Sciatic nerve (tissue), 2 donors: ENCODE results near the gene BOD1L2. TPM values are rescaled to one million over a fixed set of nuclear protein-coding genes. Genes with fewer than 3 reads are reported as not detected.

Experiments
- ATAC-seq: fragments of 200-7000 bp; cut with Tn5 transposase; one replicate; pipeline ENCODE4 v1.9.1; 2020; ENCODE audit warnings: mild to moderate bottlenecking, moderate library complexity
- DNase-seq: peaks from one replicate; pipeline ENCODE4 v3.0.0-alpha.2; 2020; ENCODE audit warnings: low spot score
- intact Hi-C: fragments of 100-400 bp; cut with DNase I; formaldehyde crosslinking; loops from one replicate; pipeline ENCODE4 v1.14.2; 2022
- total RNA-seq: library from RNA; stranded (reverse); fragmentation: NEBNext Ultra II Directional; extraction: Animal tissue kit (Norgen Biotek cat#: 25700); gene quantifications from one replicate; pipeline ENCODE4 v1.2.1, GENCODE V29; 2021
- donor health status: DM: no; HTN: no; CAD: no.
- donor health status: DM: no; HTN: no; CAD: no.

Gene BOD1L2
- not detected for total RNA-seq

GRCh38 chr18:57146956-57147636 lies at the start of gene BOD1L2:
Gene BOD1L2 (plus strand): TSS chr18:57147087. CDS start chr18:57147313, 226 bp downstream.
- no peak for DNase-seq
- no peak for ATAC-seq
- intact Hi-C loops: no loop called here

GRCh38 chr18:57107140-57107832 lies 39.6 kb upstream of the BOD1L2 start:
- ATAC-seq (no peak), DNase-seq (no peak)
- intact Hi-C loops: no loop called here

GRCh38 chr18:57110290-57110689 lies 36.6 kb upstream of the BOD1L2 start:
- DNase-seq: no peak
- ATAC-seq: no peak
- intact Hi-C loops: no loop called here

- no peak for ATAC-seq
- intact Hi-C loops: no loop called here
- DNase-seq: no peak
These were observed 33.0 kb upstream of the BOD1L2 start for GRCh38 chr18:57113799-57114420.

- intact Hi-C loops: no loop called here
- no peak for DNase-seq
- no peak for ATAC-seq
These were observed 30.2 kb upstream of the BOD1L2 start for GRCh38 chr18:57116598-57117132.

GRCh38 chr18:57121542-57122112 lies 25.3 kb upstream of the BOD1L2 start:
- no peak for DNase-seq
- intact Hi-C loops: no loop called here

GRCh38 chr18:57122936-57123510 lies 23.9 kb upstream of the BOD1L2 start:
- ATAC-seq (no peak), DNase-seq (no peak)
- intact Hi-C loops: no loop called here

More at GRCh38 chr18:57121542-57122112, 25.3 kb upstream of the BOD1L2 start:
- ATAC-seq: no peak

GRCh38 chr18:57125627-57126026 lies 21.3 kb upstream of the BOD1L2 start:
- intact Hi-C loops: no loop called here
- DNase-seq: no peak
- ATAC-seq: no peak

- DNase-seq (no peak), ATAC-seq (no peak)
- intact Hi-C loops: no loop called here
These were observed 18.5 kb upstream of the BOD1L2 start for GRCh38 chr18:57128220-57128932.

- intact Hi-C loops: no loop called here
- no peak for DNase-seq
- no peak for ATAC-seq
These were observed 15.8 kb upstream of the BOD1L2 start for GRCh38 chr18:57131101-57131500.

- intact Hi-C loops: no loop called here
- DNase-seq (no peak), ATAC-seq (no peak)
These were observed 15.1 kb upstream of the BOD1L2 start for GRCh38 chr18:57131782-57132181.

- ATAC-seq (no peak), DNase-seq (no peak)
- intact Hi-C loops: no loop called here
These were observed 12.2 kb upstream of the BOD1L2 start for GRCh38 chr18:57134618-57135135.

- intact Hi-C loops: no loop called here
- ATAC-seq: no peak
- DNase-seq: no peak
These were observed 11.2 kb upstream of the BOD1L2 start for GRCh38 chr18:57135699-57136098.

- no peak for ATAC-seq
- DNase-seq: no peak
- intact Hi-C loops: no loop called here
These were observed 9.0 kb upstream of the BOD1L2 start for GRCh38 chr18:57137847-57138246.

GRCh38 chr18:57141208-57142129 lies 5.4 kb upstream of the BOD1L2 start:
- intact Hi-C loops: no loop called here
- ATAC-seq (no peak), DNase-seq (no peak)

GRCh38 chr18:57142324-57142723 lies 4.6 kb upstream of the BOD1L2 start:
- intact Hi-C loops: no loop called here
- ATAC-seq: no peak
- DNase-seq: no peak

GRCh38 chr18:57143265-57143664 lies 3.6 kb upstream of the BOD1L2 start:
- intact Hi-C loops: no loop called here
- ATAC-seq: no peak
- no peak for DNase-seq

- ATAC-seq: no peak
- intact Hi-C loops: no loop called here
- DNase-seq: no peak
These were observed 1.4 kb downstream of the BOD1L2 start for GRCh38 chr18:57148263-57148662.
